H7 (cell line): ENCODE data around the gene IGFALS. TPM values are rescaled to one million over a fixed set of nuclear protein-coding genes. Genes with fewer than 3 reads are reported as not detected.

Source experiments
- DNase-seq: peaks from one replicate; pipeline ENCODE4 v3.0.0; 2012
- H3K27me3 ChIP-seq: 2 replicates; pipeline ENCODE4 v1.6.0; 2011; ENCODE audit warnings: mild to moderate bottlenecking, low read length; ENCODE audit not compliant: control insufficient read depth, insufficient read depth
- H3K36me3 ChIP-seq: replicated peaks from 2 replicates; pipeline ENCODE4 v1.5.1; 2011; ENCODE audit warnings: low read length; ENCODE audit not compliant: control insufficient read depth, insufficient read depth
- H3K4me3 ChIP-seq: 2 replicates; pipeline ENCODE4 v1.5.1; 2011; ENCODE audit warnings: low read depth, mild to moderate bottlenecking, control low read depth, low read length, moderate library complexity; ENCODE audit not compliant: insufficient read depth
- total RNA-seq: library from RNA; depleted of rRNA; stranded (reverse); fragments of >200 nt; shearing (Covaris generic); gene quantifications from 2 replicates; pipeline ENCODE4 v1.2.3, GENCODE V29; 2014; rRNA removed

IGFALS gene
- total RNA-seq, 1 experiment from 2014 or later: not detected

DNA sequence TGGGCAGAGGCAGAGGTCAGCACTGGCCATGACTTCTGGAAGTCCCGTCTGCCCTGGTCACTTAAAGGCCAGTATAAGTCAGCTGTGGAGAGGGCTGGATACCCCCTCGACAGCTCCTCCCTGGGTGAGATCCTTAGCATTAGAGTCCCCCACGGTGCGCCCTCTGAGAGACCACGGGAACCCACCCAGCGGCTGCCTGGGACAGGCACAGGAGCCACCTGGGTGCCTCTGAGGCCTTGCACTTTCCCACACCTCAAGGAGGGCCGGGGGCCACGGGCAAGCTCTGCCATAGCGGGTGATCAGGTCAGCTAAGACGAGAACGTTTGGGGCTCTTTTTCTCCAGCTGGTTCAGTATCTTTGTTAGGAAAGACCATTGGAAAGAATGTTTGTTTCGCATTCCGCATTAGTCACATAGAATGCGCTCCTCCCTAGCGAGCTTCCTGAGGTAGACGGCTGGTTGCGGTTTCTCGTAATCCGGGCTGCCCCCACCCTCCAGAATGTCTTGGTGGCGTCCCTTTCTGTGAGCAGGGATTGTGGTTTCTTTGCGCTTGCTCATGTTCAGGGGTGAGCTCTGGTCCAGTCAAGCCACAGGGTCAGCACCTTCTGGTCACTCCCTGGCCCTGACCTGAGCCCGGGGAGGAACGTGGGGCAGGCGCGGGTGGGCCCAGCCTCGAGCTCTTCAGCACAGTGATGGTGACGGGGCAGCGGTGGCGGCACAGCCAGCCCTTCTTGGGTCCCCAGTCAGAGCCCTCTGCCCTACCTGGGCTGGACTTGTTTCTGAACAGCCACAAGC is 47.4 kb downstream of the IGFALS start:
- Histone ChIP-seq H3K4me3 (no peak overlapping the region), H3K27me3 (no peaks in the 10 kb centered on the region), H3K36me3 (no peaks in the 10 kb centered on the region; the same call in none of the 2 replicates)
- DNase-seq: no peak

DNA sequence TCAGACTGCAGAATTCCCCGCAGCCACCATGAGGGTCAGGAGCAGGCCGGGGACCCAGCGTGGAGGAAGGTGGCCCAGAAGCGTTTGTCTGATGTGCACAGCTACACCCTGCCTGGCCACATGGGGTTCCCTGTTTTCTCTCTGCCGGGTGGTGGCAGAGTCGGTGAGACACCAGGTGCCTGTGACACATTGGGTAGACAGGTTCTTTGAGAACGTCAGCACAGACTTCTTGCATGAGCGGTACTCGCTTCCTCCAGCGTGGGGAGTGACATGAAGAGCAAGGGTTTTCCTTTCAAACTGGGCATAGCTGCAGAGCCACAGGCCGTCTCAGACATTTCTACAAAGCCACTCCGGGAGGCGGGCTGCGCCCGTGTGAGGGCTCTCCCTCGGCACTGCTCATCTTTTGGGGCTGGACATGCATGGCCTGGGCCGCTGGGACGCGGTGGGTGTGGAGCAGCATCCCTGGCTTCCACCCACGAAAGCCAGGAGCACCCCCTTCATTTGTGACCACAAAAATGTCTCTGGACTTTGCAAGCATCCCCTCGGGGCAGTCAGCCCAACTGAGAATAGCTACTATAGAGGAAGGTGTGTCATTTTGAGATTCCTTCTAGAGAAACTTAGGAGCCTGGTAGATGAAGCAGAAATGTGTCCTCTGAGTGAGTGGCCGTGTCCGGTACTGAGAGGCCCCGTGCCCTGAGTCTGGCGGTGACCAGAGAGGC is 48.2 kb downstream of the IGFALS start:
- no peaks in the 10 kb centered on the region for H3K27me3 ChIP-seq
- no peak overlapping the region for H3K4me3 ChIP-seq
- no peaks in the 10 kb centered on the region; the same call in none of the 2 replicates for H3K36me3 ChIP-seq
- DNase-seq: no peak

DNA sequence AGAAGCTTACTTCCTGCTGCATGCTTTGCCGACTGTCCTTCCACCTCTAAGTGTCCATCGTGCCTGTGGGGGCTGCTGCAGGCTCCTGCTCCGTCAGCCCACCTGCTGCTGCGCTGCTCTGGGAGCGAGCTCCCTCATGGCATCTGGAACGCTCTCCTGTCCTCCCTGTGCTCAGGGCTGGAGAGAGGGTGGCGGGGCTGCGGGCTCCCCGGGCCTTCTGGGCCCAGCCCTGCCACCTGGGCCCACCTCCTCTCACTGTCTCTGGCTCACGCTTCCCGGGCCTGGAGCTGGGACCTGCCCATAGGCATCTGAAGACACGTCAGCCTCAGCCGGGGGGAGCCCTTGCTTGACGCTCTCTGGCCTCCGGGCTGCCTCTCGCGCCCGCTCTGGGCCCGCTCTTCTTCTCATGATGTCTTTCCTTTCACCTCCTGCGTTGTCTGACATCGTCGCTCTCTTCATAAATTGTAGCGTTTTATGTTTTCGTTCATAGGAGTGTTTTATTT is 49.1 kb downstream of the IGFALS start:
- Histone ChIP-seq H3K4me3 (no peak overlapping the region), H3K36me3 (no peaks in the 10 kb centered on the region; the same call in none of the 2 replicates), H3K27me3 (no peaks in the 10 kb centered on the region)
- DNase-seq: no peak

DNA sequence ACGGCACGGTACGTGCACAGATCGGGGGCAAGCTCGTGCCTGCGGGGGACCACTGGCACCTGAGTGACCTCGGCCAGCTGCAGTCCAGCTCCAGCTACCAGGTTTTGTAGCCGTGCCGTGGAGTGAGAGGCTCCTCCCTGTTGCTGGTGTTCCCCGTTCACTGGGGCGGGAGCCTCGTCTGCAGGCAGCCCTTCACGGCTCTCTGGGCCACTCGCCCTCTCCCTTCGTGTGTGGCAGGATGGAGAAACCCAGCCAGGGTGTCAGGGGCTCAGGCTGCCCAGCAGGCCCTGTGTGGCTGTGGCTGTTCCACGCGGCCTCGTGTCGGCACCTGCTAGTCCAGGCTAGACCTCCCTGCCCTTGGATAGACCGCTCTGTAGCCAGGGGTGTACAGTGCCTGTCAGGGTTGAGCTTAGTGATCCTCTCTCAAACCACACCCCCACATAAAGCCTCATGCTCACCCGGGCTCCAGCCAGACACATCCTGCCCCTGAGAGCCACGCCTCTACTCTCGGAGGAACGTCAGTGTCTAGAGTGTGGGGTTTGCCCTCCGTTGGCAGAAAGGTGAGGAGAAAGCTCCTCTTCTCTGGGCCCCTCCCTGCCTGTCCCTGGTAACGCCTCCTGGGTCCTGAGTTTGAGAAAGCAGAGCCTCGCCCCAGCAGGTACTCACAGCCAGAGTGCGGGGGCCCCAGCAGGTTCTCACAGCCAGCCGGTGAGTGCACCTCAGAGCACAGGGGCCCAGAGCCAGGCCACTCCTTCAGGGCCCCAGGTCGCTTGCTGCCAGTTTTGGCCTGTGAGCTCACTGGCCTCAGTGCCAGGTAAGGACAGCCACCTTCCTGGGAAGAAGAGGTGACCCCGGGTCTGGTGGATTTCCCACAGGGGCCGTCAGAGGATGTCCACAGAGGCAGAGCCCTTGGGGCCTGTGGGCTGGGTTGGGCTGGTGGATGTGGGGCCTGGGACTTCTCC is 49.8 kb downstream of the IGFALS start:
- DNase-seq: no peak
- Histone ChIP-seq H3K36me3 (no peaks in the 10 kb centered on the region; the same call in none of the 2 replicates), H3K4me3 (no peak overlapping the region), H3K27me3 (no peaks in the 10 kb centered on the region)

DNA sequence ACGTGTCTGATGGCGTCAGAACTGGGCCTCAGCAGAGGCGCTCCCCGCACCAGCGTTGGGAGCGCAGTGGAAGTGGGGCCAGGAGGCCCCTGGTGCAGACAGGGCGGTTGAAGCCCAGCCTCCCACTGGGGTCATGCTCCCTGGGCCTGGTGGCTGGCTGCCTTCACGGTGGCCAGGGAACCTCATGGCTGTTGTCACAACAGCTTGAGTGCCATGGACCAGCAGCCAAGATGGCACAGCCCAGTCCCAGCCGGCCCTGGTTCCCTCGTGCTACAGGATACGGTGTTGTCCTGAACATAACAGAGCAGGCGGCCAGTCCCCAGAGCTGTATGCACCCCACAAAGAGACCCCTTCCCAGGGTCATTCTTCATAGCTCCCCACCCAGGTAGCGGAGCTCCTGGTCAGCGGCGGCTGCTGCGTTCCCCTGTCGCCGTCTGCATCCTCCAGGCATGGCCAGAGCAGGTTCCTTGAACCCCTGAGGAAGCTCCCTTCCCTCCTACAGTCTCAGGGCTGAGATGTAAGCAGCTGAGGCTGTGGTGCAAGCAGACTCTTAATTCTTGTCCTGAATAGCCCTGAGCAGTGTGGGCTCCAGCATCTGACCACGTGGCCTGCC is 51.8 kb downstream of the IGFALS start:
- H3K36me3 ChIP-seq: no peaks in the 10 kb centered on the region; the same call in none of the 2 replicates
- H3K4me3 ChIP-seq: no peak overlapping the region
- DNase-seq: no peak
- no peaks in the 10 kb centered on the region for H3K27me3 ChIP-seq

DNA sequence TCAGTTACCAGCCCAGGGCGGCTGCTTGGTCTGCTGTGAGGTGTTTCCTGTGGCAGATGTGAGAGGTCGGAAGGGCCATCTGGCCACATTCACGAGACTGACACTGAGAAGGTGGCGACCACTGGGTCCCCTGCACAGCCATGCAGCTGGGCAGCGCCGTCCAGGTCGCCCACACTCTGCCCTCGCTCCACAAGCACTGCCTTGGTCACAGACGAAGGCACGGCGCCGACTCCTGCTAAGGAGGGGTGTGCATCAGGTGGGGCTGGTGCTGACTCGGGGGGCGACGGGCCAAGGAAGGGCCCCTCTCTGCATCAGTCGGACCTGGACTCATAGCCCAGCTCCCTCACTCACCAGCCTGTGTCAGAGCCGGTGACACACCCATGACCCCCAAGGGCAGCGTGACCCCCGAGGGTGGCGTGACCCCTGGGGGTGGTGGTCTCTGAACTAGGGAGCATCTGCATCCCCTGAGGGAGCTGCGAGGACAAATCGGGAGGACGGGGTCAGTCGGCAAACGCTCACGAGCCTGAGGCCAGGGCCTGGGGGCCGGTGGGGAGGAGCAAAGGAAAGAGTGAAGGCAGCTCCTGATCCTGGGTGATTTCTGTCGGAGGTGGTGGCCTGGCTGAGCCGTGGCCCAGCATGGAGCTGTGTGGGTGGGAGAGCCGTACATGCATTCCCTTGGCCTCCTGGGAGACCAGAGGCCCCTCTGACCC is 52.6 kb downstream of the IGFALS start:
- no peaks in the 10 kb centered on the region for H3K27me3 ChIP-seq
- peak; percentile 55 for DNase-seq
- no peaks in the 10 kb centered on the region; the same call in none of the 2 replicates for H3K36me3 ChIP-seq
- H3K4me3 ChIP-seq: no peak overlapping the region

Other genes with a start within 250 kb of the IGFALS start
- gene IFT140, start 181.6 kb downstream of the IGFALS start, total RNA-seq: 13.5 and 18.0 TPM in 2 replicates
- 9.9 and 15.1 TPM in 2 replicates for gene CRAMP1, start 181.3 kb downstream of the IGFALS start, total RNA-seq
- 97.4 and 126 TPM in 2 replicates for gene JPT2, start 115.4 kb downstream of the IGFALS start, total RNA-seq
- 35.2 and 44.9 TPM in 2 replicates for gene MAPK8IP3, start 87.5 kb downstream of the IGFALS start, total RNA-seq
- gene NME3, start 22.2 kb downstream of the IGFALS start, total RNA-seq: 147 and 179 TPM in 2 replicates
- gene EME2, start 20.9 kb downstream of the IGFALS start, total RNA-seq: 12.7 and 15.3 TPM in 2 replicates
- gene MRPS34, start 20.6 kb downstream of the IGFALS start, total RNA-seq: 304 and 324 TPM in 2 replicates
- 43.3 and 60.4 TPM in 2 replicates for gene SPSB3, start 11.1 kb downstream of the IGFALS start, total RNA-seq
- 138 and 152 TPM in 2 replicates for gene NUBP2, start 10.7 kb downstream of the IGFALS start, total RNA-seq
- gene HAGH, start 33.1 kb upstream of the IGFALS start, total RNA-seq: 45.6 and 51.8 TPM in 2 replicates
- gene FAHD1, start 33.5 kb upstream of the IGFALS start, total RNA-seq: 18.2 and 26.1 TPM in 2 replicates
- gene MEIOB, start 78.5 kb upstream of the IGFALS start, total RNA-seq: 6.4 and 7.9 TPM in 2 replicates
- not detected in 2 replicates for gene HS3ST6, start 124.7 kb upstream of the IGFALS start, total RNA-seq
- 13.2 and 16.1 TPM in 2 replicates for gene MSRB1, start 149.5 kb upstream of the IGFALS start, total RNA-seq
- gene RPL3L, start 161.0 kb upstream of the IGFALS start, total RNA-seq: 0.44 TPM in 1 of 2 replicates, not detected in the other
- gene NDUFB10, start 165.8 kb upstream of the IGFALS start, total RNA-seq: 305 and 403 TPM in 2 replicates
- gene RPS2, start 171.1 kb upstream of the IGFALS start, total RNA-seq: 4,719 and 5,018 TPM in 2 replicates
- gene RNF151, start 173.2 kb upstream of the IGFALS start, total RNA-seq: not detected in 2 replicates
- gene TBL3, start 178.3 kb upstream of the IGFALS start, total RNA-seq: 91.7 and 104 TPM in 2 replicates
- 1.3 TPM in 1 of 2 replicates, not detected in the other for gene NOXO1, start 187.8 kb upstream of the IGFALS start, total RNA-seq
- gene GFER, start 190.5 kb upstream of the IGFALS start, total RNA-seq: 75.1 and 77.8 TPM in 2 replicates
- gene SYNGR3, start 196.3 kb upstream of the IGFALS start, total RNA-seq: 38.6 and 60.0 TPM in 2 replicates
- 28.4 and 30.8 TPM in 2 replicates for gene ZNF598, start 216.1 kb upstream of the IGFALS start, total RNA-seq
- 2.0 and 2.3 TPM in 2 replicates for gene NPW, start 226.1 kb upstream of the IGFALS start, total RNA-seq
- gene NHERF2, start 233.2 kb upstream of the IGFALS start, total RNA-seq: 14.0 and 17.1 TPM in 2 replicates